ENCODE data around the gene ACVR2A. TPM values are rescaled to one million over a fixed set of nuclear protein-coding genes. Genes with fewer than 3 reads are reported as not detected.

ACVR2A gene
- total and polyA plus RNA-seq, 2 of the 4 experiments (the other 2 are of a cell fraction), result 1.8 to 6.8 TPM

GRCh38 chr2:147808520-147808919, 36.3 kb upstream of the ACVR2A start:
- Histone ChIP-seq H4K91ac (ENCODE audit: insufficient read depth, low read depth, low read length) (no peak overlapping the region), H3K4me3 (ENCODE audit: insufficient read depth, low read depth, low read length) (no peak overlapping the region), H3K9ac (ENCODE audit: low read depth, low read length) (no peak overlapping the region), H3K18ac (ENCODE audit: low read depth, low read length) (no peak overlapping the region), H4K5ac (ENCODE audit: low read depth, low read length) (no peak overlapping the region), H2AK5ac (ENCODE audit: low read depth, low read length) (no peak overlapping the region), H3K27me3 (ENCODE audit: control insufficient read depth, insufficient read depth, low read length) (no peaks in the 10 kb centered on the region), H3K23ac (ENCODE audit: low read depth, low read length) (no peak overlapping the region), H2BK20ac (ENCODE audit: low read depth, low read length) (no peak overlapping the region), H2AK9ac (replicated peaks; ENCODE audit: low read depth, low read length, poor library complexity) (no peak overlapping the region), H2AFZ (replicated peaks; ENCODE audit: low read length, poor library complexity) (no peak overlapping the region), H3K9me1 (ENCODE audit: insufficient read depth, low read length) (no peaks in the 10 kb centered on the region), H3K36me3 (ENCODE audit: control insufficient read depth, insufficient read depth, low read length) (no peaks in the 10 kb centered on the region), H3K27ac (ENCODE audit: insufficient read depth, low read length) (no peak overlapping the region), H4K8ac (ENCODE audit: low read depth in 2 of 2, low read length in 2 of 2) (no peak overlapping the region), H3K9me3 (ENCODE audit: control insufficient read depth, insufficient read depth, low read length) (no peaks in the 10 kb centered on the region), H4K20me1 (ENCODE audit: insufficient read depth, low read length) (no peaks in the 10 kb centered on the region), H3K56ac (ENCODE audit: extremely low read depth, insufficient read depth, low read length) (no peak overlapping the region), H3K79me1 (ENCODE audit: low read depth in 1 of 2, low read length in 2 of 2) (no peaks in the 10 kb centered on the region), H3K4me2 (ENCODE audit: low read depth, low read length) (no peak overlapping the region), H2BK5ac (ENCODE audit: low read depth, low read length, poor library complexity, severe bottlenecking) (no peak overlapping the region), H2BK15ac (ENCODE audit: low read depth, low read length) (no peak overlapping the region), H3K4ac (ENCODE audit: low read depth, low read length) (no peak overlapping the region), H2BK120ac (ENCODE audit: low read depth, low read length) (no peak overlapping the region), H3K14ac (replicated peaks; ENCODE audit: low read depth, low read length) (no peak overlapping the region), H3K4me1 (ENCODE audit: control insufficient read depth, insufficient read depth, low read length) (no peaks in the 10 kb centered on the region)
- no TSS peak for BruUV-seq (replicated peaks)
- WGBS, 2 experiments (ENCODE audit: extremely low coverage in 2 of 2, insufficient read length in 1 of 2), result no CpG with 5 or more reads among the region's 4 CpGs
- TF ChIP-seq MAFK (IDR thresholded peaks at IDR 0.05; ENCODE audit: low read depth, low read length) (no peak), CTCF (conservative IDR thresholded peaks at IDR 0.05; ENCODE audit: low read depth, low read length) (no peak), SMC3 (IDR thresholded peaks at IDR 0.05; ENCODE audit: low read depth, low read length) (no peak)
- ChIA-PET CTCF (no interaction called here), POLR2A (ENCODE audit: unreplicated experiment) (no interaction called here)
- no peak for ATAC-seq (ENCODE audit: low read depth)
- dilution Hi-C loops (cut with HindIII; ENCODE audit: low sequenced_read_pairs, unreplicated experiment), result no loop called here
- DNase-seq, result no peak
- intact Hi-C loops (cut with micrococcal nuclease), result no loop called here
- in situ Hi-C loops (cut with MboI; ENCODE audit: low sequenced_read_pairs), result no loop called here
